H1 (cell line): ENCODE data around the gene ZNF581. TPM values are rescaled to one million over a fixed set of nuclear protein-coding genes. Genes with fewer than 3 reads are reported as not detected.

Experiments
- CTCF ChIA-PET: fragments of 300-600 bp; sonication (Branson Sonifier 250); formaldehyde crosslinking; loops from one replicate; lab custom pipeline; 2021; ENCODE audit not compliant: partially characterized antibody; lab: Charles Lee
- POLR2A ChIA-PET: fragments of 300-600 bp; sonication (Branson Sonifier 250); formaldehyde crosslinking; loops from one replicate; lab custom pipeline; 2021; ENCODE audit warnings: inconsistent platforms; ENCODE audit not compliant: partially characterized antibody; lab: Charles Lee
- DNase-seq, 2 experiments: peaks; one replicate each; pipeline versions ENCODE4 v3.0.0 to v3.0.0-alpha.2; 2010 to 2022; ENCODE audit warnings: low spot score in 2 of 2, low read depth in 1 of 2, mixed read lengths in 1 of 2
- FAIRE-seq: peaks from 2 replicates; lab custom pipeline; 2011; peaks lifted over from hg19 to GRCh38; lab: Jason Lieb, UNC
- H2AFZ ChIP-seq: 2 replicates; pipeline ENCODE4 v1.8.1; 2012; ENCODE audit warnings: low read length, inconsistent platforms
- H2AK5ac ChIP-seq: 2 replicates; pipeline ENCODE4 v1.6.1; 2013; ENCODE audit warnings: low read depth, low read length
- H2BK120ac ChIP-seq: replicated peaks from 2 replicates; pipeline ENCODE3; 2013; ENCODE audit warnings: low read depth, low read length, inconsistent platforms
- H2BK12ac ChIP-seq: 2 replicates; pipeline ENCODE4 v1.6.1; 2013; ENCODE audit warnings: low read depth, low read length
- H2BK15ac ChIP-seq: 2 replicates; pipeline ENCODE4 v1.6.1; 2013; ENCODE audit warnings: low read length
- H2BK20ac ChIP-seq: 2 replicates; pipeline ENCODE4 v1.6.1; 2013; ENCODE audit warnings: low read length
- H2BK5ac ChIP-seq: 2 replicates; pipeline ENCODE4 v1.6.1; 2013; ENCODE audit warnings: low read depth, low read length
- H3K14ac ChIP-seq: 2 replicates; pipeline ENCODE4 v1.6.1; 2013; ENCODE audit warnings: inconsistent platforms; ENCODE audit not compliant: insufficient read length
- H3K18ac ChIP-seq: 2 replicates; pipeline ENCODE4 v1.6.1; 2013; ENCODE audit warnings: low read length; ENCODE audit errors: extremely low read depth
- H3K23ac ChIP-seq: 2 replicates; pipeline ENCODE4 v1.6.1; 2013; ENCODE audit warnings: inconsistent platforms; ENCODE audit not compliant: insufficient read length
- H3K23me2 ChIP-seq: 2 replicates; pipeline ENCODE4 v1.6.1; 2013; ENCODE audit warnings: low read depth, low read length
- H3K27ac ChIP-seq: 2 replicates; pipeline ENCODE4 v1.6.1; 2011; ENCODE audit warnings: low read depth, low read length, inconsistent platforms
- H3K27me3 ChIP-seq, 4 experiments: replicated peaks in 1 of 4; 1 replicate in 1 of 4; 2 replicates in 3 of 4; pipeline versions ENCODE4 v1.6.1 to v1.8.1; 2011 to 2013; ENCODE audit warnings: low read length in 3 of 4, mild to moderate bottlenecking in 3 of 4, inconsistent platforms in 2 of 4, mixed read lengths in 2 of 4, moderate library complexity in 1 of 4; ENCODE audit not compliant: control insufficient read depth in 3 of 4, insufficient read depth in 3 of 4; ENCODE audit errors: extremely low read depth in 1 of 4
- H3K36me3 ChIP-seq, 4 experiments: 2 replicates each; pipeline versions ENCODE4 v1.6.1 to v1.8.1; 2011 to 2013; ENCODE audit warnings: mild to moderate bottlenecking in 4 of 4, low read length in 3 of 4, moderate library complexity in 2 of 4, control low read depth in 1 of 4, inconsistent platforms in 1 of 4; ENCODE audit not compliant: insufficient read depth in 4 of 4, control insufficient read depth in 2 of 4
- H3K4ac ChIP-seq: replicated peaks from 2 replicates; pipeline ENCODE3; 2013; ENCODE audit warnings: low read length, low read depth, mixed read lengths, inconsistent platforms; ENCODE audit not compliant: insufficient read length
- H3K4me1 ChIP-seq, 4 experiments: replicated peaks in 1 of 4; 1 replicate in 1 of 4; 2 replicates in 3 of 4; pipeline versions ENCODE4 v1.6.1 to v1.8.1; 2011 to 2013; ENCODE audit warnings: low read length in 3 of 4, inconsistent platforms in 2 of 4, mixed read lengths in 1 of 4; ENCODE audit not compliant: insufficient read depth in 4 of 4, control insufficient read depth in 3 of 4
- H3K4me2 ChIP-seq, 2 experiments: 2 replicates each; pipeline versions ENCODE4 v1.6.1 to v1.8.1; 2011 to 2013; ENCODE audit warnings: low read depth in 2 of 2, low read length in 2 of 2, control low read depth in 1 of 2, inconsistent platforms in 1 of 2, mild to moderate bottlenecking in 1 of 2; ENCODE audit not compliant: insufficient read depth in 1 of 2
- H3K4me3 ChIP-seq, 4 experiments: fragments of 200-600, 300-600 bp in 1 of 4; sonication (generic), shearing (Covaris generic), sonication (Bioruptor Twin) in 1 of 4; 2 replicates each; pipeline versions ENCODE4 v1.5.1 to v1.8.1; 2011 to 2016; ENCODE audit warnings: low read length in 4 of 4, low read depth in 3 of 4, control low read depth in 2 of 4, inconsistent platforms in 2 of 4, mild to moderate bottlenecking in 2 of 4, mixed read lengths in 1 of 4, moderate library complexity in 1 of 4; ENCODE audit not compliant: insufficient read depth in 2 of 4; ENCODE audit errors: extremely low read depth in 1 of 4
- H3K56ac ChIP-seq: replicated peaks from 2 replicates; pipeline ENCODE3; 2013; ENCODE audit warnings: low read depth, mild to moderate bottlenecking, mixed read lengths, low read length, inconsistent platforms; ENCODE audit not compliant: insufficient read length
- H3K79me1 ChIP-seq: 2 replicates; pipeline ENCODE4 v1.6.1; 2013; ENCODE audit warnings: low read depth, low read length, control low read depth
- H3K79me2 ChIP-seq, 2 experiments: 2 replicates each; pipeline versions ENCODE4 v1.6.1 to v1.8.1; 2012 to 2013; ENCODE audit warnings: low read length in 2 of 2, mild to moderate bottlenecking in 2 of 2, inconsistent platforms in 1 of 2; ENCODE audit not compliant: insufficient read depth in 2 of 2, control insufficient read depth in 1 of 2
- H3K9ac ChIP-seq, 4 experiments: replicated peaks in 1 of 4; 1 replicate in 1 of 4; 2 replicates in 3 of 4; pipeline versions ENCODE4 v1.6.1 to v1.8.1; 2011 to 2013; ENCODE audit warnings: low read depth in 3 of 4, low read length in 3 of 4, control low read depth in 2 of 4, mild to moderate bottlenecking in 2 of 4, moderate library complexity in 2 of 4, inconsistent platforms in 1 of 4; ENCODE audit errors: extremely low read depth in 1 of 4
- H3K9me3 ChIP-seq, 2 experiments: 2 replicates each; pipeline versions ENCODE4 v1.6.1 to v1.8.1; 2012 to 2013; ENCODE audit warnings: mild to moderate bottlenecking in 2 of 2, moderate library complexity in 2 of 2, control low read depth in 1 of 2, inconsistent platforms in 1 of 2, low read depth in 1 of 2, low read length in 1 of 2, mixed read lengths in 1 of 2; ENCODE audit not compliant: insufficient read depth in 2 of 2
- H4K20me1 ChIP-seq, 2 experiments: replicated peaks in 1 of 2; 2 replicates each; pipeline versions ENCODE3 to v1.8.1; 2011 to 2013; ENCODE audit warnings: inconsistent platforms in 2 of 2, low read length in 2 of 2, mild to moderate bottlenecking in 1 of 2; ENCODE audit not compliant: insufficient read depth in 2 of 2, control insufficient read depth in 1 of 2
- H4K5ac ChIP-seq: 2 replicates; pipeline ENCODE4 v1.6.1; 2013; ENCODE audit warnings: low read length, low read depth, mixed read lengths, inconsistent platforms; ENCODE audit not compliant: insufficient read length
- H4K8ac ChIP-seq: 2 replicates; pipeline ENCODE4 v1.8.0; 2013; ENCODE audit warnings: mild to moderate bottlenecking, moderate library complexity, low read length, inconsistent platforms; ENCODE audit not compliant: insufficient read depth; ENCODE audit errors: extremely low read depth
- H4K91ac ChIP-seq: replicated peaks from 2 replicates; pipeline ENCODE3; 2013; ENCODE audit warnings: low read length, mixed read lengths, inconsistent platforms; ENCODE audit not compliant: insufficient read length
- BACH1 ChIP-seq: IDR thresholded peaks from 2 replicates; pipeline ENCODE4 v1.6.1; 2012; ENCODE audit warnings: low read length, improper control_type of control experiment
- KDM4A ChIP-seq: IDR thresholded peaks from one replicate; pipeline ENCODE4 v1.7.1; 2012; ENCODE audit warnings: low read depth, mild to moderate bottlenecking, moderate library complexity, low read length, inconsistent platforms; ENCODE audit not compliant: severe bottlenecking
- PHF8 ChIP-seq: fragments of 200-600 bp; sonication (generic); conservative IDR thresholded peaks from 2 replicates; pipeline ENCODE4 v1.7.1; 2012; ENCODE audit warnings: low read depth, mild to moderate bottlenecking, inconsistent platforms, low read length, moderate library complexity
- SP1 ChIP-seq: IDR thresholded peaks from 2 replicates; pipeline ENCODE4 v1.6.1; 2011; ENCODE audit warnings: low read depth, low read length
- SP4 ChIP-seq: IDR thresholded peaks from 2 replicates; pipeline ENCODE4 v1.6.1; 2012; ENCODE audit warnings: low read length, inconsistent platforms
- TCF12 ChIP-seq: IDR thresholded peaks from 2 replicates; pipeline ENCODE4 v1.6.1; 2011; ENCODE audit warnings: low read depth, mild to moderate bottlenecking, low read length
- WGBS, 2 experiments: shearing (Covaris generic) in 1 of 2; methylation state at CpG; one replicate each; pipeline versions ENCODE4 v1.1.6 to v1.1.7; 2013 to 2015; ENCODE audit warnings: low lambda C conversion rate in 2 of 2, mixed read lengths in 2 of 2, inconsistent platforms in 1 of 2, low coverage in 1 of 2, missing lambda C conversion rate in 1 of 2; ENCODE audit not compliant: insufficient replicate concordance in 2 of 2, insufficient coverage in 1 of 2, insufficient read length in 1 of 2; ENCODE audit errors: extremely low coverage in 1 of 2, missing lambda C conversion rate in 1 of 2; 5-methylcytosine and 5-hydroxymethylcytosine counted together
- polyA plus RNA-seq, 7 experiments: library from polyadenylated mRNA; depleted of rRNA in 3 of 7; stranded (reverse) in 5 of 7; unstranded in 2 of 7; fragments of >200 nt in 5 of 7; fragments of 200-250 nt in 2 of 7; gene quantifications; 1 replicate in 5 of 7; 2 replicates in 1 of 7; 4 replicates in 1 of 7; pipeline versions ENCODE4 v1.2.1 to v1.2.3, GENCODE V29; 2011 to 2013; ENCODE audit warnings: missing spikeins in 2 of 7, mixed read lengths in 2 of 7
- total RNA-seq: library from RNA; stranded (reverse); fragmentation: NEBNext Ultra II Directional; extraction: Animal tissue kit (Norgen Biotek cat#: 25700); gene quantifications from 2 replicates; pipeline ENCODE4 v1.2.1, GENCODE V29; 2021

The ZNF581 gene
- total and polyA plus RNA-seq, 2 of the 8 experiments (the other 6 are each of a cell fraction or from before 2014, with no cell fraction given), result 73.0 to 76.1 TPM

GRCh38 chr19:55600662-55601028 is 42.8 kb upstream of the ZNF581 start:
- H4K5ac ChIP-seq, result peak overlapping the region; percentile 62
- POLR2A ChIA-PET, result interaction anchor here (0.8 to 2.5 kb wide), 9 partner anchors 12 to 278 kb away, joined by 3 to 6 read pairs (median 4); no protein-coding TSS in a partner anchor

More at GRCh38 chr19:55600662-55601028, 42.8 kb upstream of the ZNF581 start:
- H4K8ac ChIP-seq, result peak overlapping the region; percentile 82; the same call in 1 of the 2 replicates
- H3K9me3 ChIP-seq, result no peaks in the 10 kb centered on the region
- 20% methylated on average over 8 of the region's 15 CpGs; no CpG with 5 or more reads in 1 of the 2 experiments for WGBS, 2 experiments
- H3K79me2 ChIP-seq, result peaks cover 0 to 3% of the 10 kb centered on the region in 2 experiments; a peak in 2 of 4 replicates
- no peaks in the 10 kb centered on the region for H3K27me3 ChIP-seq
- H3K23ac ChIP-seq, result no peak overlapping the region
- DNase-seq, result no peak
- peak overlapping the region; percentile 68; the same call in 1 of the 2 replicates for H2BK5ac ChIP-seq
- no peak for FAIRE-seq
- peak overlapping the region; percentile 26 for H2BK120ac ChIP-seq
- peak overlapping the region; percentile 94 for H4K91ac ChIP-seq
- H3K4me1 ChIP-seq, result peaks cover 0 to 14% (median 8%) of the 10 kb centered on the region in 4 experiments; a peak in 5 of 7 replicates
- H4K20me1 ChIP-seq, result peaks cover 0 to 4% of the 10 kb centered on the region in 2 experiments
- peaks cover 14% of the 10 kb centered on the region for H3K23me2 ChIP-seq
- H3K4me3 ChIP-seq, result peak overlapping the region; percentile 50 to 83 (median 68)
- peaks cover 3% of the 10 kb centered on the region for H3K79me1 ChIP-seq
- H3K36me3 ChIP-seq, result peaks cover 0 to 6% (median 4%) of the 10 kb centered on the region in 4 experiments; a peak in 3 of 8 replicates
- peak overlapping the region; percentile 90 to 95 for H3K4me2 ChIP-seq
- H3K56ac ChIP-seq, result no peak overlapping the region
- H3K27ac ChIP-seq, result peak overlapping the region; percentile 37; the same call in 1 of the 2 replicates
- TF ChIP-seq KDM4A, result peak; percentile 11
- 0 out of 2 replicates have a peak, but pooled peaks have one; percentile 10 for TF ChIP-seq PHF8
- TF ChIP-seq BACH1, result no peak
- 0 out of 2 replicates have a peak, but pooled peaks have one; percentile 7 for TF ChIP-seq SP4
- TF ChIP-seq TCF12, result no peak
- no peak for TF ChIP-seq SP1
- 0 out of 2 replicates have a peak overlapping the region, but pooled peaks have one; percentile 31 for H2BK15ac ChIP-seq
- peak overlapping the region; percentile 93 for H3K4ac ChIP-seq
- no peak overlapping the region; the same call in 1 of the 2 replicates for H2AK5ac ChIP-seq
- H3K18ac ChIP-seq, result peak overlapping the region; percentile 44
- CTCF ChIA-PET, result interaction anchor here (0.6 to 1.1 kb wide), 3 partner anchors 17 to 54 kb away, joined by 3 read pairs; no protein-coding TSS in a partner anchor
- no peak overlapping the region for H2AFZ ChIP-seq
- peak overlapping the region in 3 of 4 experiments; percentile 29 to 77 (median 40); a peak in 4 of 7 replicates for H3K9ac ChIP-seq
- no peak overlapping the region; the same call in 1 of the 2 replicates for H2BK20ac ChIP-seq
- no peak overlapping the region for H3K14ac ChIP-seq
- peak overlapping the region; percentile 53; the same call in 1 of the 2 replicates for H2BK12ac ChIP-seq
